HTR-8/SVneo (cell line): ENCODE data around the gene RAB9B.
"Not testable (repeated sequence)": the region's sequence is repeated elsewhere in the genome, so short reads cannot be mapped to it uniquely, and the experiment has no call there.

Experiments used
- DNase-seq: peaks from one replicate; pipeline ENCODE4 v3.0.0; 2011; ENCODE audit warnings: low spot score, mixed read lengths; ENCODE audit not compliant: insufficient read length
- FAIRE-seq: peaks from 2 replicates; lab custom pipeline; 2011; peaks lifted over from hg19 to GRCh38; lab: Jason Lieb, UNC

The RAB9B gene

GRCh38 chrX:103831803-103832544, at the start of gene RAB9B:
Gene RAB9B (minus strand): TSS chrX:103832257. CDS start chrX:103825784, 6,473 bp downstream.
- FAIRE-seq (no peak), DNase-seq (peak; percentile 43)

- no peak for DNase-seq
- FAIRE-seq, result no peak
Measured at GRCh38 chrX:103879339-103879738, 47.3 kb upstream of the RAB9B start.

GRCh38 chrX:103878466-103879122, 46.5 kb upstream of the RAB9B start:
- no peak for FAIRE-seq
- DNase-seq, result peak; percentile 8

GRCh38 chrX:103877571-103877970, 45.5 kb upstream of the RAB9B start:
- DNase-seq (no peak), FAIRE-seq (no peak)

GRCh38 chrX:103864886-103865534, 33.0 kb upstream of the RAB9B start:
- FAIRE-seq, result no peak
- DNase-seq, result no peak

- no peak for DNase-seq
- FAIRE-seq, result no peak
Measured at GRCh38 chrX:103864149-103864548, 32.1 kb upstream of the RAB9B start.

GRCh38 chrX:103861200-103861599, 29.1 kb upstream of the RAB9B start:
- no peak for DNase-seq

GRCh38 chrX:103849558-103849957, 17.5 kb upstream of the RAB9B start:
- no peak for DNase-seq

More at GRCh38 chrX:103861200-103861599, 29.1 kb upstream of the RAB9B start:
- FAIRE-seq, result no peak

GRCh38 chrX:103847174-103847870, 15.3 kb upstream of the RAB9B start:
- FAIRE-seq, result no peak

More at GRCh38 chrX:103849558-103849957, 17.5 kb upstream of the RAB9B start:
- FAIRE-seq, result no peak

GRCh38 chrX:103846386-103846785, 14.3 kb upstream of the RAB9B start:
- DNase-seq (no peak), FAIRE-seq (no peak)

More at GRCh38 chrX:103847174-103847870, 15.3 kb upstream of the RAB9B start:
- DNase-seq, result no peak

- FAIRE-seq (no peak), DNase-seq (no peak)
Measured at GRCh38 chrX:103845165-103845653, 13.2 kb upstream of the RAB9B start.

GRCh38 chrX:103839404-103839803, 7.3 kb upstream of the RAB9B start:
- FAIRE-seq, result no peak

GRCh38 chrX:103831342-103831802, 685 bp downstream of the RAB9B start:
- DNase-seq (no peak), FAIRE-seq (no peak)

More at GRCh38 chrX:103839404-103839803, 7.3 kb upstream of the RAB9B start:
- DNase-seq, result no peak

GRCh38 chrX:103830848-103831247, 1.2 kb downstream of the RAB9B start:
- FAIRE-seq (no peak), DNase-seq (no peak)

- DNase-seq, result no peak
- no peak for FAIRE-seq
Measured at GRCh38 chrX:103828529-103828928, 3.5 kb downstream of the RAB9B start.

GRCh38 chrX:103825881-103826280, 6.2 kb downstream of the RAB9B start:
- no peak for FAIRE-seq
- no peak for DNase-seq

- FAIRE-seq (no peak), DNase-seq (no peak)
Measured at GRCh38 chrX:103823591-103823990, 8.5 kb downstream of the RAB9B start.

GRCh38 chrX:103820802-103821201, 11.3 kb downstream of the RAB9B start:
- not testable (repeated sequence) for FAIRE-seq, DNase-seq

GRCh38 chrX:103818842-103819619, 13.0 kb downstream of the RAB9B start:
- FAIRE-seq, result no peak
- DNase-seq, result no peak
